Gastroesophageal sphincter (tissue), 4 donors: ENCODE measurements around the gene PNRC1. TPM values are rescaled to one million over a fixed set of nuclear protein-coding genes. Genes with fewer than 3 reads are reported as not detected.
"Not testable (repeated sequence)": the region's sequence is repeated elsewhere in the genome, so short reads cannot be mapped to it uniquely, and the experiment has no call there.

Experiments used
- ATAC-seq: fragments of 150-250 bp; one replicate; pipeline ENCODE4 v1.9.1; 2016; ENCODE audit warnings: mild to moderate bottlenecking, moderate library complexity
- H3K27ac ChIP-seq, 4 donors: fragments of 200-600 bp; sonication (generic) in 3 of 4; 1 replicate in 3 of 4; 2 replicates in 1 of 4; pipeline ENCODE4 v1.5.1; 2016 to 2019
- H3K27me3 ChIP-seq: fragments of 200-600 bp; sonication (generic); one replicate; pipeline ENCODE4 v1.5.1; 2019
- H3K36me3 ChIP-seq, 2 donors: fragments of 200-600 bp; sonication (generic); one replicate each; pipeline ENCODE4 v1.5.1; 2019; ENCODE audit warnings: control low read depth in 1 of 2
- H3K4me1 ChIP-seq, 3 donors: fragments of 200-600 bp; sonication (generic); 1 replicate in 2 of 3; 2 replicates in 1 of 3; pipeline ENCODE4 v1.5.1; 2016 to 2019; ENCODE audit warnings: control low read depth in 2 of 3
- H3K4me3 ChIP-seq, 2 donors: fragments of 200-600 bp; sonication (generic); one replicate each; pipeline ENCODE4 v1.5.1; 2019; ENCODE audit warnings: mild to moderate bottlenecking in 1 of 2, moderate library complexity in 1 of 2
- H3K9me3 ChIP-seq, 3 donors: fragments of 200-600 bp; sonication (generic); one replicate each; pipeline ENCODE4 v1.5.1; 2017 to 2019; ENCODE audit warnings: control low read depth in 2 of 3
- EP300 ChIP-seq: sonication (generic); formaldehyde crosslinking; IDR thresholded peaks from one replicate; pipeline ENCODE4 v1.6.1; 2017; ENCODE audit warnings: antibody characterized with exemption, mild to moderate bottlenecking
- POLR2A ChIP-seq, 2 donors: fragments of 450-650 bp; IDR thresholded peaks; one replicate each; pipeline ENCODE4 v1.6.1; 2017; ENCODE audit warnings: antibody characterized with exemption in 2 of 2, mild to moderate bottlenecking in 2 of 2, moderate library complexity in 1 of 2
- POLR2AphosphoS5 ChIP-seq: sonication (generic); formaldehyde crosslinking; IDR thresholded peaks from one replicate; pipeline ENCODE4 v1.6.1; 2017; ENCODE audit warnings: antibody characterized with exemption
- WGBS, 2 donors: methylation state at CpG; one replicate each; pipeline ENCODE4 v1.1.5; 2018; ENCODE audit warnings: low coverage in 1 of 2; 5-methylcytosine and 5-hydroxymethylcytosine counted together
- total RNA-seq, 4 donors: library from RNA; depleted of rRNA; stranded (reverse); fragments of >200 nt; gene quantifications; one replicate each; pipeline ENCODE4 v1.1.0, GENCODE V29; 2016
- TF ChIP-seq, protein P1 (sequence below), 4 experiments: fragments of 200-600 bp in 2 of 4; fragments of 450-650 bp in 2 of 4; sonication (generic) in 1 of 4; IDR thresholded peaks; one replicate each; pipeline ENCODE4 v1.5.1; 2017 to 2019; ENCODE audit warnings: antibody characterized with exemption in 4 of 4, mild to moderate bottlenecking in 2 of 4, moderate library complexity in 2 of 4

Gene PNRC1
- total RNA-seq, 4 donors from 2014 or later, result 316 to 349 (median 331) TPM

DNA sequence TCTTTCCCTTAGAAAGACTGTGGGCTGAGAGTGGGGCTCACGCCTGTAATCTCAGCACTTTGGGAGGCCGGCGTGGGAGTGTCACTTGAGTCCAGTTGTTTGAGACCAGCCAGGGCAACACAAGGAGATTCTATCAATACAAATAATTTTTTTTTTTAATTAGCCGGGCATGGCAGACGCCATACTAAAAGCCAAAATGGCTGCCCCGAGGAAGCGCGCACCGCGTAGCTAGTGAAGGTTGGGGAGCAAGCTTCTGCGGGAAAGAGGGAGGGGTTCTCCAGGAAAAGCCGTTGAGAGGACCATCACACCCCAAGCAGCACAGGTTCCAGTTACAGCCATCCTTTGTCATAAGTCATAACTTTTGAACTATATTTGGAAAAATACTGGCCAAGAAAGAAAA, 21.3 kb upstream of the PNRC1 start:
- no peak overlapping the region for H3K4me3 ChIP-seq
- H3K4me1 ChIP-seq, result no peaks in the 10 kb centered on the region
- H3K27ac ChIP-seq, result no peak overlapping the region
- 88 to 92% methylated on average over 9 to 10 of the region's 12 CpGs for WGBS, 2 donors
- ATAC-seq, result no peak
- H3K27me3 ChIP-seq, result no peaks in the 10 kb centered on the region
- TF ChIP-seq, protein P1, sequence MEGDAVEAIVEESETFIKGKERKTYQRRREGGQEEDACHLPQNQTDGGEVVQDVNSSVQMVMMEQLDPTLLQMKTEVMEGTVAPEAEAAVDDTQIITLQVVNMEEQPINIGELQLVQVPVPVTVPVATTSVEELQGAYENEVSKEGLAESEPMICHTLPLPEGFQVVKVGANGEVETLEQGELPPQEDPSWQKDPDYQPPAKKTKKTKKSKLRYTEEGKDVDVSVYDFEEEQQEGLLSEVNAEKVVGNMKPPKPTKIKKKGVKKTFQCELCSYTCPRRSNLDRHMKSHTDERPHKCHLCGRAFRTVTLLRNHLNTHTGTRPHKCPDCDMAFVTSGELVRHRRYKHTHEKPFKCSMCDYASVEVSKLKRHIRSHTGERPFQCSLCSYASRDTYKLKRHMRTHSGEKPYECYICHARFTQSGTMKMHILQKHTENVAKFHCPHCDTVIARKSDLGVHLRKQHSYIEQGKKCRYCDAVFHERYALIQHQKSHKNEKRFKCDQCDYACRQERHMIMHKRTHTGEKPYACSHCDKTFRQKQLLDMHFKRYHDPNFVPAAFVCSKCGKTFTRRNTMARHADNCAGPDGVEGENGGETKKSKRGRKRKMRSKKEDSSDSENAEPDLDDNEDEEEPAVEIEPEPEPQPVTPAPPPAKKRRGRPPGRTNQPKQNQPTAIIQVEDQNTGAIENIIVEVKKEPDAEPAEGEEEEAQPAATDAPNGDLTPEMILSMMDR (IDR thresholded peaks at IDR 0.05), result no peak
- TF ChIP-seq EP300 (no peak), POLR2AphosphoS5 (no peak), POLR2A (IDR thresholded peaks at IDR 0.05) (no peak)
- no peaks in the 10 kb centered on the region for H3K9me3 ChIP-seq
- no peaks in the 10 kb centered on the region for H3K36me3 ChIP-seq

DNA sequence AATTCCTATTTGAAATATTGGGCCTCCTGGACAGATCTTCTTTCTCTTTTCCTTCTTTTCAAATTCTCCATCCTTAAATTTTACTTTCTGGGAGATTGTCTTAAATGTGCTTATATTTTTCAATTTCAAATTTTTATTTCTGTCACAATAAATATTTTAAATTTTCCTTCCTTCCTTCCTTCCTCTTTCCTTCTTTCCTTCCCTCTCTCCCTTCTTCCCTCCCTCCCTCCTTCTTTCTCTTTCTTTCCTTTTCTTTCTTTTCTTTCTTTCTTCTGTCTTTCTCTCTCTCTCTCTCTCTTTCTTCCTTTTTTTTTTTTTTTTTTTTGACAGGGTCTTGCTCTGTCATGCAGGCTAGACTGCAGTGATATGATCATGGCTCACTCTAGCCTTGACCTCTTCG, 16.7 kb upstream of the PNRC1 start:
- H3K27me3 ChIP-seq, result no peaks in the 10 kb centered on the region
- no peak for ATAC-seq
- no peaks in the 10 kb centered on the region for H3K4me1 ChIP-seq
- TF ChIP-seq POLR2AphosphoS5 (no peak), EP300 (no peak), POLR2A (IDR thresholded peaks at IDR 0.05) (no peak)
- TF ChIP-seq, protein P1 (IDR thresholded peaks at IDR 0.05), result no peak
- no peak overlapping the region for H3K4me3 ChIP-seq
- no peak overlapping the region for H3K27ac ChIP-seq
- 100% methylated on average over 1 of the region's 1 CpG; no CpG with 5 or more reads in 1 of the 2 donors for WGBS, 2 donors
- H3K9me3 ChIP-seq, result no peaks in the 10 kb centered on the region
- H3K36me3 ChIP-seq, result no peaks in the 10 kb centered on the region

DNA sequence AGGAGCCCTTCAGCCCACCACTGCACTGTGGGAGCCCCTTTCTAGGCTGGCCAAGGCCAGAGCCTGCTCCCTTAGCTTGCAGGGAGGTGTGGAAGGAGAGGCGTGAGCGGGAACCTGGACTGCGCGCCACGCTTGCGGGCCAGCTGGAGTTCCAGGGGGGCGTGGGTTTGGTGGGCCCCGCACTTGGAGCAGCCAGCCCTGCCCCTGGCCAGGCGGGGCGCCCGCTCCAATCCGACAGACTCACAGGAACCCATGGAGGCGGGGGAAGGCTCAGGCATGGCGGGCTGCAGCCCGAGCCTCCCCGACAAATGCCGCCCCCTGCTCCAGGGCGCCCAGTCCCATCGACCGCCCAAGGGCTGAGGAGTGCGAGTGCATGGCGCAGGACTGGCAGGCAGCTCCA, 15.6 kb upstream of the PNRC1 start:
- no CpG with 5 or more reads among the region's 22 CpGs for WGBS, 2 donors
- H3K27me3 ChIP-seq, result not testable (repeated sequence)

DNA sequence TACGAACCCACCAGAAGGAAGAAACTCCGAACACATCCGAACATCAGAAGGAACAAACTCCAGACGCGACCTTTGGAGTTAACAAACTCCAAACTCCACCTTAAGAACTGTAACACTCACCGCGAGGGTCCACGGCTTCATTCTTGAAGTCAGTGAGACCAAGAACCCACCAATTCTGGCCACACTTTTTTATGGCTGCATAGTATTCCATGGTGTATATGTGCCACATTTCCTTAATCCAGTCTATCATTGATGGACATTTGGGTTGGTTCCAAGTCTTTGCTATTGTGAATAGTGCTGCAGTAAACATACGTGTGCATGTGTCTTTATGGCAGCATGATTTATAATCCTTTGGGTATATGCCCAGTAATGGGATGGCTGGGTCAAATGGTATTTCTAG, 14.4 kb upstream of the PNRC1 start:
- not testable (repeated sequence) for H3K27me3 ChIP-seq, H3K9me3 ChIP-seq, H3K4me3 ChIP-seq, ATAC-seq, H3K4me1 ChIP-seq, H3K36me3 ChIP-seq, H3K27ac ChIP-seq
- 63 to 84% methylated on average over 3 to 7 of the region's 9 CpGs for WGBS, 2 donors

More for the DNA sequence above, 15.6 kb upstream of the PNRC1 start:
- not testable (repeated sequence) for H3K4me3 ChIP-seq, H3K36me3 ChIP-seq, H3K4me1 ChIP-seq, H3K27ac ChIP-seq, ATAC-seq, H3K9me3 ChIP-seq

DNA sequence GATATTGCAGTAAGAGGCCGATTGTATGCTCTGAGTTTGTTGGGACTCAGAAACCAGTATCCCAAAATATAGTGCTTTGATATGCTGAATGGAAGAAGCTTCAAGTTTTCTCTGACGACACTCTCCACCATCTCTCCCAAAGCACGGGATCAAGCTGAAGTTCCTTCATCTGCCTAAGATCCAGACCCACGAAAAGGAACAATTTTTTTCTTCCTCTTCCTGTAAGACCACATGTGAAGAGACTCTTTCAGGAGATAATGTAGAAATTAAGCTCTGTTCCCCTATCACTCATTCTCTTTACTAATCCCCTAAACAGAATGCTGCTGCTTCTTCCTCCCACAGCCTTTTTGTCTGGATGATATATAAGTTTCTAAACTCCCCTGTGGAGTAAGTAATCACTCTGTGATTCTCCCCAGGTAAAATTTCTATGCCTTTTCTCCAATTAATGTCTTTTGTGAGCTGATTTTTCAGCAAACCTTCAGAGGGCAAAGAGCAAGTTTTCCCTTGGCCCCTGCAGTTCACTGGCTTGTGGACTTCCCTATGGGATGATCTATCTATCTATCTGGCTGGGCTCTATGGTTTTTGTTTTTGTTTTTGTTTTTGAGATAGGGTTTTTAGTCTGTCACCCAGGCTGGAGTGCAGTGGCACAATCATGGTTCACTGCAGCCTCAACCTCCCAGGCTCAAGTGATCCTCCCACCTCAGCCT, 13.5 kb upstream of the PNRC1 start:
- no peak for ATAC-seq
- Histone ChIP-seq H3K27me3 (no peaks in the 10 kb centered on the region), H3K36me3 (no peaks in the 10 kb centered on the region), H3K27ac (no peak overlapping the region), H3K9me3 (no peaks in the 10 kb centered on the region), H3K4me3 (no peak overlapping the region), H3K4me1 (peaks cover 0 to under 1% (median 0%) of the 10 kb centered on the region in 3 donors)
- TF ChIP-seq POLR2A (IDR thresholded peaks at IDR 0.05), result no peak
- TF ChIP-seq, protein P1 (IDR thresholded peaks at IDR 0.05), result no peak
- TF ChIP-seq POLR2AphosphoS5, result no peak
- no peak for TF ChIP-seq EP300
- 92 to 95% methylated on average over 4 of the region's 4 CpGs for WGBS, 2 donors

DNA sequence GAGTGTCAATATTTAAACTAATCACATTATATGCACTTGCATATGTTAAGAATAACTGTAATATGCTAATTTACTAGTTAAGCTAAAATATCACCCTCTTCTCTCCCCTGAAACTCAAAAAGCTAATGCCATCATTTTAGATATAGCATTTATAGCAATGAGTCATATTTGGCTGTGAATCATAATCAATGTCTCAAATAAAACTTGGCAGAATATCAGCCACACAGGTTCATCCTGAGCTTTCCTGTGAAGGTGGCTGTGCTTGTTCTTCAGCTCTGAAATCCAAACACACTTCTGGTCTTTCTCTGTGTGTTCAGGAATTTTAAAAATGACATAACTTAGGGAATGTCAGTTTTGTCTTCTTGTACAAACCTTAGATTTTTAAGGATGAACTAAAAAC, 12.8 kb upstream of the PNRC1 start:
- H3K27me3 ChIP-seq, result no peaks in the 10 kb centered on the region
- H3K4me3 ChIP-seq, result no peak overlapping the region
- peaks cover 0 to 8% (median 2%) of the 10 kb centered on the region in 3 donors for H3K4me1 ChIP-seq
- no peak for ATAC-seq
- no peaks in the 10 kb centered on the region for H3K36me3 ChIP-seq
- H3K9me3 ChIP-seq, result no peaks in the 10 kb centered on the region
- no peak overlapping the region for H3K27ac ChIP-seq
- TF ChIP-seq POLR2AphosphoS5, result no peak
- no peak for TF ChIP-seq EP300
- no peak for TF ChIP-seq POLR2A (IDR thresholded peaks at IDR 0.05)
- TF ChIP-seq, protein P1 (IDR thresholded peaks at IDR 0.05), result no peak
